ENCODE data around the gene ARFGAP2. TPM values are rescaled to one million over a fixed set of nuclear protein-coding genes. Genes with fewer than 3 reads are reported as not detected.

Gene ARFGAP2
- total and polyA plus RNA-seq, 9 of the 15 experiments (the other 6 are each of a cell fraction or from before 2014, with no cell fraction given) = 29.1 to 140 (median 90.1) TPM

DNA sequence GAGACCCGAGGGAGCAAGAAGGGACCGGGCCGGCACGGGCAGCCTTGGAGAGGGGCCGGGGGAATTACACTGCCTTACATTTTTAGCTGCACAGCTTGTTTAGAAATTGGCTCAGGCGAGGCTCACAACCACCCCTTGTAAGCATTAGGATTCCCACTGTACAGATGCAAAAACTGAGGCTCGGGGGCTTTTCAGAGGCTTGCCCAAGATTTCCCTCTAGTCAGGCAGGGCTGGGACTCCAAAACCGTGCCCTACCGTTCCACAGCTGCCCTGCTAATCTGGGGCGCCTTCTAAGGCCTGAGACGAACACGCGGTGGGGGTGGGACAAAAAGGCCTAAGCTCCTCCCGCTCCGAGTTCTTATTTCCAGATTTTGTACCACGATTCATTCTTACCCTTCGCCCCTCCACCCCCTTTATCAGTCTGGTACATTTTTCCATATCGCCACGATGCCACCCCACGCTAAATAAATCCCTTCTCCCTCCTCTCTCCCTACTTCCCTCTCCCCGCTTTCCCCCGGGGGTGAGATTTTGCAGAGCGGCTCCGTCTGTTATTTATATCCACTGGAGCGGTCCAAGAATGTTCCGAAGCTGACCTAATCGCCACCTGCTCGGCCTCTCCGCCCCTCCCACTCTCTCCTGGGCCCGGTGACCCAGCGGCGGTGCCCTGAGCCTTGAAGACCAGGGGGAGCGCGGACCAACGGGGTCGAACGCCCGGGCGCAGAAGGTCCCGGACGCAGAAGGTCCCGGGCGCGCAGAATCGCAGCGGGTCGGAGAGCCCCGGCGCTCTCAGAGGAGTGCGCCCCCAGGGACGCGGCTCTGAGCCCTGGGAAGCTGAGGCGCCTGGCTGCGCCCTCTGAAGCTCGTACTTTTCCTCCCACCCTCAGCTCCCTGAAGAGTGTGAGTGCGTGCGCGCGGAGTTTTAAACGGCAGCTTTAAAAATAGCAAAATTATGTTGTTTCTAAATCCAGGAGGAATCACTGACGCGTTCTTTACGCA, 10.3 kb upstream of the ARFGAP2 start:
- peaks cover 7 to 37% of the 10 kb centered on the region in 2 experiments for H3K4me1 ChIP-seq (replicated peaks in 1 of 2; ENCODE audit: control insufficient read depth in 2 of 2, insufficient read depth in 2 of 2, low read length in 2 of 2)
- 0 out of 2 replicates have a peak, but pooled peaks have one; percentile 44 for TF ChIP-seq ZNF217 (CRISPR knock-in tag; IDR thresholded peaks at IDR 0.05)
- peak; percentile 76 for TF ChIP-seq CHD4 (IDR thresholded peaks at IDR 0.05; ENCODE audit: insufficient read depth, insufficient replicate concordance, low read depth, low read length, poor library complexity, severe bottlenecking)
- TF ChIP-seq, protein P1, sequence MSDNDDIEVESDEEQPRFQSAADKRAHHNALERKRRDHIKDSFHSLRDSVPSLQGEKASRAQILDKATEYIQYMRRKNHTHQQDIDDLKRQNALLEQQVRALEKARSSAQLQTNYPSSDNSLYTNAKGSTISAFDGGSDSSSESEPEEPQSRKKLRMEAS (CRISPR knock-in tag; IDR thresholded peaks at IDR 0.05) = 0 out of 2 replicates have a peak, but pooled peaks have one; percentile 12
- no peak for TF ChIP-seq SREBF2 (CRISPR knock-in tag; IDR thresholded peaks at IDR 0.05)
- peak in 1 of 2 experiments; percentile 43; a peak in 1 of 4 replicates for TF ChIP-seq RCOR1 (IDR thresholded peaks at IDR 0.05; ENCODE audit: borderline replicate concordance in 1 of 2, low read depth in 2 of 2, low read length in 2 of 2)
- TF ChIP-seq BCOR (IDR thresholded peaks at IDR 0.05) = peak; percentile 92
- TF ChIP-seq ESRRB (CRISPR knock-in tag; IDR thresholded peaks at IDR 0.05; ENCODE audit: borderline replicate concordance) = no peak
- TF ChIP-seq ZC3H8 (IDR thresholded peaks at IDR 0.05) = no peak
- peak; percentile 29 for TF ChIP-seq SP1 (CRISPR knock-in tag; IDR thresholded peaks at IDR 0.05)
- TF ChIP-seq SMAD2 (IDR thresholded peaks at IDR 0.05; ENCODE audit: low read depth, low read length) = no peak
- TF ChIP-seq, protein P2, sequence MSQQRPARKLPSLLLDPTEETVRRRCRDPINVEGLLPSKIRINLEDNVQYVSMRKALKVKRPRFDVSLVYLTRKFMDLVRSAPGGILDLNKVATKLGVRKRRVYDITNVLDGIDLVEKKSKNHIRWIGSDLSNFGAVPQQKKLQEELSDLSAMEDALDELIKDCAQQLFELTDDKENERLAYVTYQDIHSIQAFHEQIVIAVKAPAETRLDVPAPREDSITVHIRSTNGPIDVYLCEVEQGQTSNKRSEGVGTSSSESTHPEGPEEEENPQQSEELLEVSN (IDR thresholded peaks at IDR 0.05; ENCODE audit: borderline replicate concordance in 1 of 2, extremely low read depth in 1 of 2, insufficient read depth in 1 of 2, insufficient read length in 1 of 2, low read depth in 1 of 2, low read length in 1 of 2, poor library complexity in 1 of 2, severe bottlenecking in 1 of 2) = peak in 1 of 2 experiments; percentile 65
- TF ChIP-seq, protein P3, sequence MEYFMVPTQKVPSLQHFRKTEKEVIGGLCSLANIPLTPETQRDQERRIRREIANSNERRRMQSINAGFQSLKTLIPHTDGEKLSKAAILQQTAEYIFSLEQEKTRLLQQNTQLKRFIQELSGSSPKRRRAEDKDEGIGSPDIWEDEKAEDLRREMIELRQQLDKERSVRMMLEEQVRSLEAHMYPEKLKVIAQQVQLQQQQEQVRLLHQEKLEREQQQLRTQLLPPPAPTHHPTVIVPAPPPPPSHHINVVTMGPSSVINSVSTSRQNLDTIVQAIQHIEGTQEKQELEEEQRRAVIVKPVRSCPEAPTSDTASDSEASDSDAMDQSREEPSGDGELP (CRISPR knock-in tag; IDR thresholded peaks at IDR 0.05; ENCODE audit: borderline replicate concordance) = peak; percentile 3; the same call in 1 of the 2 replicates

More for the DNA sequence above, 10.3 kb upstream of the ARFGAP2 start:
- Histone ChIP-seq H3K9ac (ENCODE audit: insufficient read depth in 1 of 2, low read depth in 2 of 2, low read length in 2 of 2) (peak overlapping the region; percentile 14 to 93; a peak in 2 of 4 replicates), H3K27ac (ENCODE audit: extremely low read depth, low read depth, low read length) (no peak overlapping the region), H2AFZ (ENCODE audit: low read depth, low read length) (peak overlapping the region; percentile 86), H3K4me2 (ENCODE audit: insufficient read depth, low read length) (peak overlapping the region; percentile 72), H3K9me3 (replicated peaks; ENCODE audit: control insufficient read depth, insufficient read depth, low read depth, low read length) (no peaks in the 10 kb centered on the region), H4K20me1 (replicated peaks; ENCODE audit: control insufficient read depth, insufficient read depth, low read length) (no peaks in the 10 kb centered on the region), H3K9me1 (ENCODE audit: control insufficient read depth, insufficient read depth, low read length) (no peaks in the 10 kb centered on the region), H3K36me3 (ENCODE audit: control insufficient read depth, insufficient read depth, low read length) (no peaks in the 10 kb centered on the region), H3K79me2 (ENCODE audit: control insufficient read depth, insufficient read depth, low read length) (no peaks in the 10 kb centered on the region), H3K4me3 (peak overlapping the region; percentile 61), H3K27me3 (ENCODE audit: control insufficient read depth in 2 of 2, insufficient read depth in 2 of 2, low read length in 2 of 2) (peaks cover 2 to 7% of the 10 kb centered on the region in 2 experiments; a peak in 2 of 5 replicates)
- peak; percentile 11; the same call in 2 of the 3 replicates for ATAC-seq
- DNase-seq (ENCODE audit: extremely low read depth in 1 of 4, low spot score in 3 of 4) = peak in 3 of 4 experiments; percentile 34 to 41 (median 37)
- CTCF ChIA-PET (ENCODE audit: low intra/inter-chr PET ratio) = no interaction called here
- BruUV-seq (replicated peaks) = no TSS peak
- in situ Hi-C loops (cut with MboI) = no loop called here
- POLR2A ChIA-PET = interaction anchor here (0.7 to 2.4 kb wide), 4 partner anchors 9 to 28 kb away, joined by 3 to 11 read pairs (median 5); partner anchors contain the start of gene DDB2
- no peak for FAIRE-seq
- 22% methylated on average over 58 of the region's 63 CpGs for WGBS (ENCODE audit: insufficient coverage, low coverage, missing lambda C conversion rate)
- intact Hi-C loops (cut with micrococcal nuclease) = no loop called here
